OCI-LY1 (cell line): ENCODE data around the gene KIAA2012.

Experiments
- CTCF ChIP-seq: fragments of 200-600 bp; sonication (generic), shearing (Covaris generic); IDR thresholded peaks from 2 replicates; pipeline ENCODE4 v1.5.1; 2017; ENCODE audit warnings: mild to moderate bottlenecking, antibody characterized with exemption, low read length, moderate library complexity, mixed read lengths
- EZH2 ChIP-seq: fragments of 200-600 bp; sonication (generic), shearing (Covaris generic); IDR thresholded peaks from 2 replicates; pipeline ENCODE4 v1.8.0; 2017; ENCODE audit warnings: borderline replicate concordance, mixed run types, mild to moderate bottlenecking, antibody characterized with exemption, low read length, moderate library complexity, mixed read lengths

DNA sequence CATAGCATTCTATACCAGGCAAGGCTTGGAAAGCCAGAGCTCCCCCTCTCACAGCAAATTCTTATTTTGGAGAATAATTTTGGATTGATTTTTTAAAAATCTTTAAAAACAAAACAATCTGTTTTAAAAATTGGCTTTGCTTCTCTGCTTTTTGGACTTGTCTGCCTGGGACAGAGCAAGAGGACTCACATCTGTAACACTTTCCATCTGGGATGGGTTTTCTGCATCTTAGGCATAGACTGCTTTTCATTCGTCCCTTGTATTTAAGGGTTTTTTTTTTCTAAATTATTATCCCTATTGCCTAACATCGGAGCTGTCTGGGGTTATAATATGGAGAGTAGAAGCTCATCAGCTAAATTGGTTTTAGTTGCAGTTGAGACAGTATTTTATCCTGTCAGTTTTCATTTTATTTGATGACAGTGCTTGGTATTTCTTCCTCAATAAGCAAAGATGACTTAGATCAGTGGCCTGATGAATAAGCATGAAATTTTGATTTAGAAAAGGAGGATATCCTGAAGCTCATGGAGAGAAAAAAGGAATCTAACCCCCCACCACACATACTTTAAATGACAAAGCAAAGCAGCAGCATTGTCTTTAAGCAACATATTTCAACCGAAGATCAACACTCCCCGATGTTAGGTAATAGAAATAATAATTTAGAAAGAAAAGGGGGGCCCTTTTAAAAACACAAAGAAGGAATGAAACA lies 41.7 kb upstream of the KIAA2012 start:
- no peak for TF ChIP-seq CTCF
- no peak for TF ChIP-seq EZH2
